Spleen (tissue), 7 donors: ENCODE measurements around the gene CPD.

Experiments
- CTCF ChIP-seq, 11 experiments: fragments of 200-600 bp in 7 of 11; fragments of 450-650 bp in 4 of 11; sonication (generic) in 4 of 11; IDR thresholded peaks in 8 of 11; conservative IDR thresholded peaks in 3 of 11; 1 replicate in 7 of 11; 2 replicates in 4 of 11; pipeline versions ENCODE4 v1.4.0 to v1.8.0; 2016 to 2021; ENCODE audit warnings: antibody characterized with exemption in 11 of 11, inconsistent platforms in 4 of 11, mild to moderate bottlenecking in 1 of 11
- POLR2AphosphoS5 ChIP-seq, 3 donors: sonication (generic); formaldehyde crosslinking; IDR thresholded peaks; one replicate each; pipeline ENCODE4 v1.5.1; 2017; ENCODE audit warnings: antibody characterized with exemption in 3 of 3
- donor health status: DM: no; HTN: no; CAD: no; lungs with moderate emphysema.
- donor health status: DM: no; HTN: no; CAD: no.
- donor health status: DM: no; HTN: no; CAD: no.

GRCh38 chr17:30443721-30444120, 65.0 kb downstream of the CPD start:
- no peak for TF ChIP-seq POLR2AphosphoS5 (IDR thresholded peaks at IDR 0.05)
- TF ChIP-seq CTCF (IDR thresholded peaks at IDR 0.05 in 8 of 11, conservative IDR thresholded peaks at IDR 0.05 in 3 of 11): no peak
